GM21529 (cell line): ENCODE data around the gene PAK3.

ENCODE experiments used
- ATAC-seq: cut with Tn5 transposase; IDR thresholded peaks from one replicate; pipeline ENCODE4 v1.9.1; 2021; ENCODE audit not compliant: unreplicated experiment

Gene PAK3

DNA sequence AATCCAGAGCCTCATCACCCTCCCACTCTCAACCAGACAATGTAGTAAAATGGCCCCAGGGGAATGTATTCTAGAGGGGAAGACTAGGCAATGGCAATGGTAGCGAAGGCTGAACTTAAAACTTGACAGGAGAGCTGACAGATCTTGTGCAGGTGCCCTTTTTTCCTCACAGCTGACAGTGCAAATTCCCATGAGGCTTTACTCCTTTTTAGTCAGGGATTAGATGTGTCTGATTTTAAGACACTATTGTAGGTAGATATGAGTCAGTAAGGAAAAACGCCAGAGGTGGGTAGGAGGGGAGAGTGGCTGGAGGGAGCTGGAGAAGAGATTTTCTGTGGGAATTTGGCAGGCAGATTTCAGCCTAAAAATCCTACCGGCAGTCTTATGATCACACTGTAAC, 163.6 kb downstream of the PAK3 start:
- ATAC-seq = no peak

DNA sequence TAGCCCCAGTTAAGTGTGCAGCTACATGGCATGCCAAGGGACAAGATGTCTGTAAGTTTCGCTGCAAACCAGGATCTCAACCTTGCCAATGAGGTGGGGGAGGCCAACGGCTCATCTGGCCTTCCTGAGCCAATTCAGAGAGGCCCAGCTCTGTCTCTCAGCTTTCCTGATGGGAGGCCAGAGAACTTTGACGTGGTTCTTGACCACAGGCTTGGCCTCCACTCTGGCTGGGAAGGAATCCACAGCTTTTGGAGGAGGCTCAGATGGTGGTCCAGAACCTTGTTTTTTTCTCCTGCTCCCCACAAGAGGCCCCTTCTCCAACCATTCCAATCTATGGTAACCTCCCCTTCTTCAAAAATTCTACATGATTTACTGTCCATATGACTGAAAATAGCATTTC, 164.5 kb downstream of the PAK3 start:
- no peak for ATAC-seq

- no peak for ATAC-seq
Observed at GRCh38 chrX:111262086-111262485, 166.1 kb downstream of the PAK3 start.

- no peak for ATAC-seq
Observed at GRCh38 chrX:111264385-111264784, 168.4 kb downstream of the PAK3 start.

GRCh38 chrX:111265486-111265885, 169.5 kb downstream of the PAK3 start:
- no peak for ATAC-seq

GRCh38 chrX:111268506-111268905, 172.5 kb downstream of the PAK3 start:
- no peak for ATAC-seq

DNA sequence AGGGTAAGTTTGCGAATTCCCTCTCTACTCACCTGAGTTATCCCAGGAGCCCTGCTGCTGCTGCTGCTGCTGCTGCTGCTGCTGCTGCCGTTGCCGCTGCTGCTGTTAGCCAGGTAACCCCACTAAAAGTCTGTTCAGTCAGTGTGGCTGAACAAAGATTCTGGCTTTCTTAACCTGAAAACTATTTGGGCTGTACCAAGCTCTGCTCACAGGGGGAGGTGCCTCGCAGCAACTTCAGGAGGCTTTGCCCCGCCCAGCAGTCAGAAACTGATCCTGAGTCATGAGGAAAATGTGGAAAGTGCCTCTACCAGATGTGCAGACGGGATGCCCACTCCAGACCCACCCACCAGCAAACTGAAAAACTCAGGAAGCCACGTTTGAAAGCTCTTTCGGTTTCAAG, 174.3 kb downstream of the PAK3 start, which contains the start of gene CAPN6:
CAPN6 (minus strand) TSS at position 145 of the 400 bp plus-strand sequence. CDS start 6,547 bp downstream, outside the sequence.
- no peak for ATAC-seq
